Caco-2 (cell line): Measurements from ENCODE around the gene CAPZB. TPM values are rescaled to one million over a fixed set of nuclear protein-coding genes. Genes with fewer than 3 reads are reported as not detected.

Experiments
- BruUV-seq: library from RNA; stranded (reverse); fragments of 400-500 nt; replicated peaks from 2 replicates; lab custom pipeline; 2021; lab: Mats Ljungman, UMichigan
- CTCF ChIA-PET: fragments of 300-600 bp; sonication (Branson Sonifier 250); formaldehyde crosslinking; loops from one replicate; lab custom pipeline; 2022; ENCODE audit warnings: antibody characterized with exemption; lab: Charles Lee
- POLR2A ChIA-PET: fragments of 300-600 bp; sonication (Branson Sonifier 250); formaldehyde crosslinking; loops from one replicate; lab custom pipeline; 2022; ENCODE audit warnings: antibody characterized with exemption; lab: Charles Lee
- DNase-seq, 2 experiments: peaks; one replicate each; pipeline versions ENCODE4 v3.0.0 to v3.0.0-alpha.2; 2020 to 2022
- H3K27me3 ChIP-seq: replicated peaks from 2 replicates; pipeline ENCODE4 v1.6.0; 2011; ENCODE audit warnings: low read length; ENCODE audit not compliant: control insufficient read depth, insufficient read depth
- H3K36me3 ChIP-seq: 2 replicates; pipeline ENCODE4 v1.5.1; 2011; ENCODE audit warnings: low read length; ENCODE audit not compliant: control insufficient read depth, insufficient read depth
- H3K4me1 ChIP-seq: fragments of 250-450 bp; sonication (Bioruptor Pico); 2 replicates; pipeline ENCODE4 v1.5.1; 2020; ENCODE audit warnings: mild to moderate bottlenecking
- H3K4me3 ChIP-seq: 2 replicates; pipeline ENCODE4 v1.5.1; 2011; ENCODE audit warnings: low read depth, mild to moderate bottlenecking, control low read depth, low read length
- H3K9me3 ChIP-seq: fragments of 250-450 bp; sonication (Bioruptor Pico); 2 replicates; pipeline ENCODE4 v1.5.1; 2020; ENCODE audit warnings: mild to moderate bottlenecking, moderate library complexity
- H3K27ac Mint-ChIP-seq: one replicate; pipeline ENCODE4 v1.8.0; 2022; ENCODE audit warnings: mixed read lengths; ENCODE audit not compliant: unreplicated experiment
- H3K27me3 Mint-ChIP-seq: one replicate; pipeline ENCODE4 v1.8.0; 2022; ENCODE audit warnings: mixed read lengths; ENCODE audit not compliant: insufficient read depth, unreplicated experiment
- H3K36me3 Mint-ChIP-seq: one replicate; pipeline ENCODE4 v1.8.0; 2022; ENCODE audit warnings: mild to moderate bottlenecking, mixed read lengths; ENCODE audit not compliant: insufficient read depth, unreplicated experiment
- H3K4me1 Mint-ChIP-seq: one replicate; pipeline ENCODE4 v1.8.0; 2022; ENCODE audit warnings: low read depth, mixed read lengths; ENCODE audit not compliant: unreplicated experiment
- H3K4me3 Mint-ChIP-seq: one replicate; pipeline ENCODE4 v1.8.0; 2022; ENCODE audit warnings: mild to moderate bottlenecking, moderate library complexity, mixed read lengths; ENCODE audit not compliant: unreplicated experiment
- H3K9me3 Mint-ChIP-seq: one replicate; pipeline ENCODE4 v1.8.0; 2022; ENCODE audit warnings: mixed read lengths; ENCODE audit not compliant: unreplicated experiment
- intact Hi-C: fragments of 100-400 bp; cut with micrococcal nuclease; formaldehyde crosslinking; loops from one replicate; pipeline ENCODE4 v1.10.0; 2022; ENCODE audit not compliant: unreplicated experiment
- total RNA-seq: library from RNA; stranded (reverse); gene quantifications from 2 replicates; pipeline ENCODE4 v1.2.3, GENCODE V29; 2022
- TF ChIP-seq, protein P1 (sequence below), 2 experiments: fragments of 200-600 bp in 1 of 2; IDR thresholded peaks; 1 replicate in 1 of 2; 2 replicates in 1 of 2; pipeline versions ENCODE4 v1.5.1 to v1.8.0; 2011 to 2022; ENCODE audit warnings: antibody characterized with exemption in 1 of 2, control low read depth in 1 of 2, inconsistent platforms in 1 of 2, low read depth in 1 of 2, low read length in 1 of 2, mild to moderate bottlenecking in 1 of 2, moderate library complexity in 1 of 2; ENCODE audit not compliant: insufficient read depth in 1 of 2, severe bottlenecking in 1 of 2, unreplicated experiment in 1 of 2

The CAPZB gene
- total RNA-seq, 1 experiment from 2014 or later = 205 TPM

DNA sequence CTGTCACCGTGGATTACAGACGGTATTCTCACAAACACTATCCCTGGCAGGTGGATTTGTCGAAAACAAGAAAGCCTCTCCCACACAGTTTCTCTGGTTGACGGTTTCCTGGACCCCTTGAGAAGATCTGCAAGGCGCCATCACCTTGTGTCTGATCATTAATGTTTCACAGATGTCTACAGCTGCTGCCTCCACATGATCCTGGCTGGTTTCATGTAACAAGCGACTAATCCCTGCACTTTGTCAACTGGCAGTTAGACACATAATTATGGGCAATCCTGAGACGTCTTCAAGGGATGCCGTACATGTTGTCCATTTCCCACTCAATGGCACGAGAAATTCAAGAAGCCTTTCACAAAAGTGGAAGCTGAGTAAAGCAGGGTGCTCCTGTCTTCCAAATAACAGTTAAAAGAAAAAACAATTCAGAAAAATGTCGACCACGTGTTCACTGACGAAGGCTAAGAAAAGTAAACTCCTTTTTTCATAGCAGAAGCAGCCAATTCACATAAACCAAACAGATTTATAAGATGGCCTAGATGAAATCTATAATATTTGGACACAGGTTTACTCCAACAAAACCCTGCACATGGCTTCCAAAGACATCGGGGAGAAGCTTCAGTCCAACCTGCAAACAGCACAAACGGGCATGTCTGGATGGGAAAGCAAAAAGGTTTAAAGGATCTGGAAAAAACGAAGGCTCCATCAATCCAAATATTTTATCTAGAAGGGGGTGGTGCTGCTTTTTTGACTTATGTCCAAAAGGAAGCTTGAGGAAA lies 52.2 kb downstream of the CAPZB start:
- H3K27me3 ChIP-seq = no peaks in the 10 kb centered on the region
- H3K27ac Mint-ChIP-seq = no peak overlapping the region
- H3K4me3 Mint-ChIP-seq = no peak overlapping the region
- H3K4me1 Mint-ChIP-seq = peaks cover 6% of the 10 kb centered on the region
- no peaks in the 10 kb centered on the region for H3K27me3 Mint-ChIP-seq
- H3K9me3 ChIP-seq = no peaks in the 10 kb centered on the region
- POLR2A ChIA-PET = no interaction called here
- TF ChIP-seq, protein P1, sequence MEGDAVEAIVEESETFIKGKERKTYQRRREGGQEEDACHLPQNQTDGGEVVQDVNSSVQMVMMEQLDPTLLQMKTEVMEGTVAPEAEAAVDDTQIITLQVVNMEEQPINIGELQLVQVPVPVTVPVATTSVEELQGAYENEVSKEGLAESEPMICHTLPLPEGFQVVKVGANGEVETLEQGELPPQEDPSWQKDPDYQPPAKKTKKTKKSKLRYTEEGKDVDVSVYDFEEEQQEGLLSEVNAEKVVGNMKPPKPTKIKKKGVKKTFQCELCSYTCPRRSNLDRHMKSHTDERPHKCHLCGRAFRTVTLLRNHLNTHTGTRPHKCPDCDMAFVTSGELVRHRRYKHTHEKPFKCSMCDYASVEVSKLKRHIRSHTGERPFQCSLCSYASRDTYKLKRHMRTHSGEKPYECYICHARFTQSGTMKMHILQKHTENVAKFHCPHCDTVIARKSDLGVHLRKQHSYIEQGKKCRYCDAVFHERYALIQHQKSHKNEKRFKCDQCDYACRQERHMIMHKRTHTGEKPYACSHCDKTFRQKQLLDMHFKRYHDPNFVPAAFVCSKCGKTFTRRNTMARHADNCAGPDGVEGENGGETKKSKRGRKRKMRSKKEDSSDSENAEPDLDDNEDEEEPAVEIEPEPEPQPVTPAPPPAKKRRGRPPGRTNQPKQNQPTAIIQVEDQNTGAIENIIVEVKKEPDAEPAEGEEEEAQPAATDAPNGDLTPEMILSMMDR (IDR thresholded peaks at IDR 0.05; ENCODE audit: insufficient read depth in 1 of 2, low read depth in 1 of 2, low read length in 1 of 2, severe bottlenecking in 1 of 2, unreplicated experiment in 1 of 2) = no peak
- H3K4me1 ChIP-seq = no peaks in the 10 kb centered on the region
- no TSS peak for BruUV-seq
- intact Hi-C loops = no loop called here
- DNase-seq = no peak
- CTCF ChIA-PET = no interaction called here
- peaks cover 29% of the 10 kb centered on the region for H3K36me3 Mint-ChIP-seq
- no peak overlapping the region for H3K4me3 ChIP-seq
- H3K36me3 ChIP-seq = no peaks in the 10 kb centered on the region
- no peaks in the 10 kb centered on the region for H3K9me3 Mint-ChIP-seq

DNA sequence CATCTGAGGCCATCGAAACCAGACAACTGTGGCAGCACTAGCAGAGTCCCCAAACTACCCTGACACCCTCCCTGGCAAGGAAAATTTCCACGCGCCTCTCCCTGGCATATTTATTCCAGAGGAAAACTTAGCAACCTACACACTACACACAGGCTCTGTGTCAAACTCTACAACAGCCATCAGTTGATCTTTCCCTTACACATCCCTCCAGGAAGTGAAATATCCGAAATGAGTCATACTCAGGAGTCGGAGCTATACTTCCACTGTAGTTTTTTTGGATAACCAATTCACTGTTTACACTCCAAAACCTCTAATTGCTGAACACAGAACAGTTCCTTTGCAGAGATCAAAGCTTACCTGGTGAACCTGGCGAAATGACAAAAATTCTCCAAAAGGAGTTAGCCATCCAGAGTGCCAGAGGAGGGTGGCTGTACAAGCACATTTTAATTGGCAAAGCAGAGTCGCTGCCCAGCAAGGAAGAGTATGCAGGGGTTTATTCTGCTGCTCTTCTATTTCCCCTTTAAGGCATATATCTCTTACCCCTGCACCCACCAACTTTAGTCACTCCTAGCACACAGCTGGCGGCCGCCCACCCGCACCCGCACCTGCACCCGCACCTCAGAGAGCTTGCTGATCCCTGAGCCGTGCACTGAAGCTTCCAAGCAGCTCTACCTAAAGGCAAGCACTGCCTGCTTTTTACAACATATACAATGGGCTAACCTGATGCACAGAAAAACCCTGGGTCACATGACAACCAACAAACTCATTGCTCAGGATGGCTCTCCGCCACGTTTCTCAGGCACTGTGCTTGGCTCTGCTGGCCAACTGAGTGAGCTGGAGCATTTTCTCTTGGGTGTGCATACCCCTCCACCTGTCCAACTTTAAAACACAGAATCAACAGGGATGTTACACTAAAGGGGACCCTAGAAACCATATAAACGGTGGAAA lies 54.9 kb downstream of the CAPZB start:
- H3K27ac Mint-ChIP-seq = peak overlapping the region; percentile 3
- H3K4me1 Mint-ChIP-seq = no peaks in the 10 kb centered on the region
- Histone ChIP-seq H3K36me3 (no peaks in the 10 kb centered on the region), H3K4me3 (no peak overlapping the region), H3K27me3 (no peaks in the 10 kb centered on the region), H3K4me1 (peaks cover 17% of the 10 kb centered on the region; the same call in 1 of the 2 replicates), H3K9me3 (no peaks in the 10 kb centered on the region)
- CTCF ChIA-PET = no interaction called here
- POLR2A ChIA-PET = no interaction called here
- no TSS peak for BruUV-seq
- no peak for DNase-seq
- intact Hi-C loops = no loop called here
- peaks cover 25% of the 10 kb centered on the region for H3K36me3 Mint-ChIP-seq
- no peaks in the 10 kb centered on the region for H3K9me3 Mint-ChIP-seq
- TF ChIP-seq, protein P1 (IDR thresholded peaks at IDR 0.05; ENCODE audit: insufficient read depth in 1 of 2, low read depth in 1 of 2, low read length in 1 of 2, severe bottlenecking in 1 of 2, unreplicated experiment in 1 of 2) = no peak
- H3K4me3 Mint-ChIP-seq = no peak overlapping the region
- H3K27me3 Mint-ChIP-seq = no peaks in the 10 kb centered on the region

DNA sequence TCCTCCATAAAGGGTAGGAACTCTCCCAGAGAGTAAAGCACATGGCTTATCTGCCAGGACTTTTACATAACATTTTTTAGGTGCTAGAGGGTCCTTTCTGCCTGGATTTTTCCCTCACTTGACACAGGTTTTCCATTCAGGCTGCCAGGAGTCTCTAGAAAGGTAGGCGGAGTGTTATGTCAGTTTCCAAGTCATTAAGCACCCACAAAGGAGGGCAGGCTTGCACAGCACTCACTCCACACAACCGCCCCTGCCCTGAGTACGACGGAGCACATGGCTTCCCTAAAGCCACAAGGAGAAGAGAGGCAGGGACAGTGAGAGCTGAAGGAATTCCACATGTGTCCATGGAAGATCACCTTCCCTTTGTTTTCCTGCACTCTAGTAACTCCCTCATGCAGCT lies 55.7 kb downstream of the CAPZB start:
- Mint-ChIP-seq H3K27me3 (no peaks in the 10 kb centered on the region), H3K4me1 (no peaks in the 10 kb centered on the region), H3K36me3 (peaks cover 27% of the 10 kb centered on the region), H3K27ac (peak overlapping the region; percentile 3), H3K4me3 (no peak overlapping the region), H3K9me3 (no peaks in the 10 kb centered on the region)
- no TSS peak for BruUV-seq
- Histone ChIP-seq H3K4me1 (peaks cover 17% of the 10 kb centered on the region; the same call in 1 of the 2 replicates), H3K4me3 (no peak overlapping the region), H3K9me3 (no peaks in the 10 kb centered on the region), H3K36me3 (no peaks in the 10 kb centered on the region), H3K27me3 (no peaks in the 10 kb centered on the region)
- CTCF ChIA-PET = no interaction called here
- no peak for DNase-seq
- intact Hi-C loops = no loop called here
- TF ChIP-seq, protein P1 (IDR thresholded peaks at IDR 0.05; ENCODE audit: insufficient read depth in 1 of 2, low read depth in 1 of 2, low read length in 1 of 2, severe bottlenecking in 1 of 2, unreplicated experiment in 1 of 2) = no peak
- POLR2A ChIA-PET = no interaction called here
